OCI-M2 (cell line): ENCODE measurements around the gene DNAH9.

ENCODE experiments used
- DNase-seq: peaks from one replicate; lab custom pipeline; 2025; ENCODE audit not compliant: unreplicated experiment; lab: John Stamatoyannopoulos, UW

DNAH9 gene

GRCh38 chr17:11825572-11826209, 227.4 kb downstream of the DNAH9 start:
- no peak for DNase-seq

GRCh38 chr17:11832401-11833137, 234.3 kb downstream of the DNAH9 start:
- DNase-seq: no peak

GRCh38 chr17:11836508-11836907, 238.2 kb downstream of the DNAH9 start:
- no peak for DNase-seq

- DNase-seq: no peak
Observed at GRCh38 chr17:11840052-11840451, 241.8 kb downstream of the DNAH9 start.

- DNase-seq: no peak
Observed at GRCh38 chr17:11840831-11841230, 242.6 kb downstream of the DNAH9 start.

GRCh38 chr17:11848330-11848729, 250.1 kb downstream of the DNAH9 start:
- DNase-seq: no peak

- DNase-seq: no peak
Observed at GRCh38 chr17:11852231-11852630, 254.0 kb downstream of the DNAH9 start.

- DNase-seq: no peak
Observed at GRCh38 chr17:11852912-11853311, 254.6 kb downstream of the DNAH9 start.

GRCh38 chr17:11853321-11854151, 255.3 kb downstream of the DNAH9 start:
- DNase-seq: no peak

- DNase-seq: no peak
Observed at GRCh38 chr17:11855306-11855705, 257.0 kb downstream of the DNAH9 start.

GRCh38 chr17:11857006-11857405, 258.7 kb downstream of the DNAH9 start:
- no peak for DNase-seq

GRCh38 chr17:11869680-11870394, 271.6 kb downstream of the DNAH9 start:
- no peak for DNase-seq

GRCh38 chr17:11871773-11872172, 273.5 kb downstream of the DNAH9 start:
- DNase-seq: no peak

GRCh38 chr17:11874756-11875155, 276.5 kb downstream of the DNAH9 start:
- DNase-seq: no peak

- no peak for DNase-seq
Observed at GRCh38 chr17:11880714-11881113, 282.4 kb downstream of the DNAH9 start.

GRCh38 chr17:11882716-11883115, 284.4 kb downstream of the DNAH9 start:
- DNase-seq: no peak

- DNase-seq: no peak
Observed at GRCh38 chr17:11885051-11885450, 286.8 kb downstream of the DNAH9 start.

GRCh38 chr17:11889266-11889665, 291.0 kb downstream of the DNAH9 start:
- no peak for DNase-seq

- no peak for DNase-seq
Observed at GRCh38 chr17:11893862-11894261, 295.6 kb downstream of the DNAH9 start.

GRCh38 chr17:11896199-11896598, 297.9 kb downstream of the DNAH9 start:
- no peak for DNase-seq

GRCh38 chr17:11898526-11899235, 300.4 kb downstream of the DNAH9 start:
- DNase-seq: no peak
